Gastroesophageal sphincter (tissue), 3 donors: Measurements from ENCODE around the gene IL25.

ENCODE experiments used
- CTCF ChIP-seq, 4 experiments: fragments of 200-600 bp in 2 of 4; fragments of 450-650 bp in 2 of 4; sonication (generic) in 1 of 4; IDR thresholded peaks; one replicate each; pipeline ENCODE4 v1.5.1; 2017 to 2019; ENCODE audit warnings: antibody characterized with exemption in 4 of 4, mild to moderate bottlenecking in 2 of 4, moderate library complexity in 2 of 4
- EP300 ChIP-seq: sonication (generic); formaldehyde crosslinking; IDR thresholded peaks from one replicate; pipeline ENCODE4 v1.6.1; 2017; ENCODE audit warnings: antibody characterized with exemption, mild to moderate bottlenecking
- POLR2A ChIP-seq, 2 donors: fragments of 450-650 bp; IDR thresholded peaks; one replicate each; pipeline ENCODE4 v1.6.1; 2017; ENCODE audit warnings: antibody characterized with exemption in 2 of 2, mild to moderate bottlenecking in 2 of 2, moderate library complexity in 1 of 2
- POLR2AphosphoS5 ChIP-seq: sonication (generic); formaldehyde crosslinking; IDR thresholded peaks from one replicate; pipeline ENCODE4 v1.6.1; 2017; ENCODE audit warnings: antibody characterized with exemption

GRCh38 chr14:23359722-23360447 lies 12.7 kb upstream of the IL25 start:
- no peak for TF ChIP-seq EP300
- TF ChIP-seq POLR2A (IDR thresholded peaks at IDR 0.05) = no peak
- TF ChIP-seq CTCF (IDR thresholded peaks at IDR 0.05) = no peak
- TF ChIP-seq POLR2AphosphoS5 = no peak
